ENCODE measurements around the gene MCRS1.

Gene MCRS1

GRCh38 chr12:49552899-49553298 is 15.0 kb downstream of the MCRS1 start:
- ChIA-PET CTCF (interaction anchor here (0.6 to 3.7 kb wide), 18 partner anchors 10 to 264 kb away, joined by 3 to 56 read pairs (median 6); partner anchors contain the start of genes KCNH3 and PRPF40B), POLR2A (interaction anchor here (0.8 to 1.9 kb wide), 4 partner anchors 10 to 194 kb away, joined by 3 to 8 read pairs (median 4); partner anchors contain the start of gene SPATS2)

GRCh38 chr12:49552425-49552824 is 15.5 kb downstream of the MCRS1 start:
- Histone ChIP-seq H3K9me3 (ENCODE audit: control insufficient read depth, insufficient read depth, low read depth, low read length) (no peaks in the 10 kb centered on the region), H3K4me3 (ENCODE audit: low read depth, low read length) (no peak overlapping the region), H3K4me1 (ENCODE audit: control insufficient read depth, insufficient read depth, low read length) (no peaks in the 10 kb centered on the region), H3K36me3 (ENCODE audit: control insufficient read depth in 2 of 2, insufficient read depth in 1 of 2, low read length in 2 of 2) (peaks cover 0 to 16% of the 10 kb centered on the region in 2 experiments; a peak in 1 of 3 replicates), H3K27ac (ENCODE audit: extremely low read depth, low read depth, low read length) (no peak overlapping the region)
- TF ChIP-seq PRDM10 (tag by site-specific recombination; IDR thresholded peaks at IDR 0.05) = no peak
- no peak for TF ChIP-seq ZNF175 (tag by site-specific recombination; IDR thresholded peaks at IDR 0.05)
- TF ChIP-seq ZNF221 (tag by site-specific recombination; IDR thresholded peaks at IDR 0.05; ENCODE audit: borderline replicate concordance) = no peak
- no peak for TF ChIP-seq CTCF (tag by site-specific recombination; IDR thresholded peaks at IDR 0.05)
- no peak for TF ChIP-seq ZFHX2 (tag by site-specific recombination; conservative IDR thresholded peaks at IDR 0.05)
- no peak for TF ChIP-seq ZNF248 (tag by site-specific recombination; IDR thresholded peaks at IDR 0.05)
- no peak for TF ChIP-seq ZNF362 (tag by site-specific recombination; IDR thresholded peaks at IDR 0.05)
- ChIA-PET POLR2A (interaction anchor here (0.8 kb wide), 1 partner anchor 186 kb away, joined by 3 read pairs; the partner anchor contains the start of gene SPATS2), CTCF (interaction anchor here (0.6 to 3.7 kb wide), 17 partner anchors 10 to 264 kb away, joined by 3 to 56 read pairs (median 9); partner anchors contain the start of genes KCNH3 and PRPF40B)

More at GRCh38 chr12:49552899-49553298, 15.0 kb downstream of the MCRS1 start:
- no peak overlapping the region for H3K27ac ChIP-seq (ENCODE audit: extremely low read depth, low read depth, low read length)
- H3K9me3 ChIP-seq (ENCODE audit: control insufficient read depth, insufficient read depth, low read depth, low read length) = no peaks in the 10 kb centered on the region
- TF ChIP-seq ZNF792 (tag by site-specific recombination; IDR thresholded peaks at IDR 0.05) = no peak
- no peaks in the 10 kb centered on the region for H3K4me1 ChIP-seq (ENCODE audit: control insufficient read depth, insufficient read depth, low read length)
- H3K4me3 ChIP-seq (ENCODE audit: low read depth, low read length) = no peak overlapping the region
- H3K36me3 ChIP-seq (ENCODE audit: control insufficient read depth in 2 of 2, insufficient read depth in 1 of 2, low read length in 2 of 2) = peaks cover 0 to 21% of the 10 kb centered on the region in 2 experiments; a peak in 1 of 3 replicates

GRCh38 chr12:49552014-49552413 is 15.9 kb downstream of the MCRS1 start:
- ChIA-PET POLR2A (no interaction called here), CTCF (interaction anchor here (0.6 to 3.7 kb wide), 11 partner anchors 13 to 264 kb away, joined by 4 to 56 read pairs (median 11); partner anchors contain the start of genes KCNH3 and PRPF40B)
- Histone ChIP-seq H3K36me3 (ENCODE audit: control insufficient read depth in 2 of 2, insufficient read depth in 1 of 2, low read length in 2 of 2) (peaks cover 0 to 12% of the 10 kb centered on the region in 2 experiments; a peak in 1 of 3 replicates), H3K4me1 (ENCODE audit: control insufficient read depth, insufficient read depth, low read length) (no peaks in the 10 kb centered on the region), H3K4me3 (ENCODE audit: low read depth, low read length) (no peak overlapping the region), H3K9me3 (ENCODE audit: control insufficient read depth, insufficient read depth, low read depth, low read length) (no peaks in the 10 kb centered on the region), H3K27ac (ENCODE audit: extremely low read depth, low read depth, low read length) (no peak overlapping the region)
- TF ChIP-seq SALL2 (tag by site-specific recombination; IDR thresholded peaks at IDR 0.05; ENCODE audit: borderline replicate concordance) (no peak), ZNF302 (tag by site-specific recombination; IDR thresholded peaks at IDR 0.05; ENCODE audit: low read depth) (no peak), HOXA7 (CRISPR knock-in tag; IDR thresholded peaks at IDR 0.05; ENCODE audit: borderline replicate concordance) (no peak), ZBTB1 (tag by site-specific recombination; IDR thresholded peaks at IDR 0.05) (no peak), ZEB2 (tag by site-specific recombination; IDR thresholded peaks at IDR 0.05) (no peak), ZBTB10 (tag by site-specific recombination; IDR thresholded peaks at IDR 0.05) (no peak), ZNF792 (tag by site-specific recombination; IDR thresholded peaks at IDR 0.05) (no peak), ZNF311 (tag by site-specific recombination; IDR thresholded peaks at IDR 0.05; ENCODE audit: borderline replicate concordance) (no peak), PATZ1 (tag by site-specific recombination; IDR thresholded peaks at IDR 0.05) (no peak), ZNF585B (tag by site-specific recombination; IDR thresholded peaks at IDR 0.05) (no peak), ZIC2 (tag by site-specific recombination; IDR thresholded peaks at IDR 0.05) (no peak), ZNF514 (tag by site-specific recombination; IDR thresholded peaks at IDR 0.05) (no peak)
